Liver (tissue), 9 donors: ENCODE measurements around the gene RPGRIP1L. TPM values are rescaled to one million over a fixed set of nuclear protein-coding genes. Genes with fewer than 3 reads are reported as not detected.

Source experiments
- DNase-seq: peaks from one replicate; pipeline ENCODE4 v3.0.0-alpha.2; 2017; ENCODE audit warnings: low spot score
- H3K27ac ChIP-seq, 2 donors: one replicate each; pipeline ENCODE4 v1.7.0; 2013; ENCODE audit warnings: inconsistent platforms in 2 of 2, low read length in 2 of 2, control low read depth in 1 of 2, low read depth in 1 of 2, mild to moderate bottlenecking in 1 of 2
- H3K27me3 ChIP-seq, 4 donors: one replicate each; pipeline versions ENCODE4 v1.6.1 to v1.7.0; 2013; ENCODE audit warnings: low read length in 3 of 4, inconsistent platforms in 1 of 4, mild to moderate bottlenecking in 1 of 4, moderate library complexity in 1 of 4; ENCODE audit not compliant: control insufficient read depth in 4 of 4, insufficient read depth in 4 of 4
- H3K36me3 ChIP-seq, 4 donors: one replicate each; pipeline versions ENCODE4 v1.6.1 to v1.7.0; 2013; ENCODE audit warnings: low read length in 3 of 4, mild to moderate bottlenecking in 3 of 4, low read depth in 1 of 4, moderate library complexity in 1 of 4; ENCODE audit not compliant: control insufficient read depth in 4 of 4, insufficient read depth in 3 of 4
- H3K4me1 ChIP-seq, 4 donors: one replicate each; pipeline versions ENCODE4 v1.6.1 to v1.7.0; 2013; ENCODE audit warnings: low read length in 3 of 4, mild to moderate bottlenecking in 3 of 4, moderate library complexity in 1 of 4; ENCODE audit not compliant: control insufficient read depth in 4 of 4, insufficient read depth in 4 of 4
- H3K4me3 ChIP-seq, 3 donors: one replicate each; pipeline versions ENCODE4 v1.6.1 to v1.7.0; 2013; ENCODE audit warnings: low read length in 3 of 3, control low read depth in 1 of 3, low read depth in 1 of 3, mild to moderate bottlenecking in 1 of 3
- H3K9ac ChIP-seq, 2 donors: one replicate each; pipeline ENCODE4 v1.7.0; 2013; ENCODE audit warnings: low read length in 2 of 2, mild to moderate bottlenecking in 2 of 2, moderate library complexity in 2 of 2, control low read depth in 1 of 2, low read depth in 1 of 2
- H3K9me3 ChIP-seq, 4 donors: one replicate each; pipeline versions ENCODE4 v1.6.1 to v1.7.0; 2013; ENCODE audit warnings: low read length in 3 of 4; ENCODE audit not compliant: control insufficient read depth in 4 of 4
- ATF3 ChIP-seq: IDR thresholded peaks from 2 replicates; pipeline ENCODE4 v1.6.1; 2016; ENCODE audit warnings: antibody characterized with exemption
- CTCF ChIP-seq: fragments of 150-350 bp; IDR thresholded peaks from 2 replicates; pipeline ENCODE4 v1.5.1; 2017; ENCODE audit warnings: improper control_type of control experiment, low read depth, low read length; ENCODE audit not compliant: missing input control
- EGR1 ChIP-seq, 2 donors: IDR thresholded peaks; 2 replicates each; pipeline ENCODE4 v1.6.1; 2016 to 2018; ENCODE audit warnings: antibody characterized with exemption in 2 of 2, low read depth in 2 of 2
- FOXA1 ChIP-seq: IDR thresholded peaks from 2 replicates; pipeline ENCODE4 v1.6.1; 2016; ENCODE audit warnings: antibody characterized with exemption
- FOXA2 ChIP-seq: IDR thresholded peaks from 2 replicates; pipeline ENCODE4 v1.6.1; 2016; ENCODE audit warnings: antibody characterized with exemption
- GABPA ChIP-seq, 2 donors: IDR thresholded peaks in 1 of 2; conservative IDR thresholded peaks in 1 of 2; 2 replicates each; pipeline ENCODE4 v1.6.1; 2016; ENCODE audit warnings: antibody characterized with exemption in 2 of 2, mild to moderate bottlenecking in 1 of 2, moderate library complexity in 1 of 2
- HNF4A ChIP-seq, 2 donors: conservative IDR thresholded peaks; 2 replicates each; pipeline ENCODE4 v1.6.1; 2016; ENCODE audit warnings: antibody characterized with exemption in 2 of 2, mild to moderate bottlenecking in 2 of 2
- HNF4G ChIP-seq: IDR thresholded peaks from 2 replicates; pipeline ENCODE4 v1.6.1; 2016; ENCODE audit warnings: antibody characterized with exemption
- JUND ChIP-seq, 2 donors: IDR thresholded peaks; 2 replicates each; pipeline ENCODE4 v1.6.1; 2016; ENCODE audit warnings: antibody characterized with exemption in 2 of 2
- MAX ChIP-seq: IDR thresholded peaks from 2 replicates; pipeline ENCODE4 v1.6.1; 2016; ENCODE audit warnings: antibody characterized with exemption
- NR2F2 ChIP-seq: IDR thresholded peaks from 2 replicates; pipeline ENCODE4 v1.6.1; 2016; ENCODE audit warnings: antibody characterized with exemption
- RAD21 ChIP-seq, 2 donors: IDR thresholded peaks; 2 replicates each; pipeline ENCODE4 v1.6.1; 2016; ENCODE audit warnings: antibody characterized with exemption in 2 of 2, mild to moderate bottlenecking in 2 of 2
- REST ChIP-seq: IDR thresholded peaks from 2 replicates; pipeline ENCODE4 v1.6.1; 2016; ENCODE audit warnings: antibody characterized with exemption, mild to moderate bottlenecking
- RXRA ChIP-seq, 2 donors: IDR thresholded peaks; 2 replicates each; pipeline ENCODE4 v1.6.1; 2017 to 2018; ENCODE audit warnings: antibody characterized with exemption in 2 of 2, mild to moderate bottlenecking in 1 of 2
- SP1 ChIP-seq: IDR thresholded peaks from 2 replicates; pipeline ENCODE4 v1.6.1; 2018; ENCODE audit warnings: antibody characterized with exemption, mild to moderate bottlenecking
- TAF1 ChIP-seq: conservative IDR thresholded peaks from 2 replicates; pipeline ENCODE4 v1.6.1; 2016; ENCODE audit warnings: antibody characterized with exemption, mild to moderate bottlenecking
- YY1 ChIP-seq: IDR thresholded peaks from 2 replicates; pipeline ENCODE4 v1.6.1; 2016; ENCODE audit warnings: antibody characterized with exemption, mild to moderate bottlenecking
- ZBTB33 ChIP-seq: IDR thresholded peaks from 2 replicates; pipeline ENCODE4 v1.6.1; 2016; ENCODE audit warnings: antibody characterized with exemption
- WGBS: extraction: QIAGEN DNeasy Blood & Tissue Kit; methylation state at CpG from one replicate; pipeline ENCODE4 v1.1.7; 2013; 5-methylcytosine and 5-hydroxymethylcytosine counted together
- polyA plus RNA-seq, 2 donors: library from polyadenylated mRNA; stranded (reverse) in 1 of 2; unstranded in 1 of 2; fragments of 200-250 nt in 1 of 2; fragments of >200 nt in 1 of 2; fragmentation: Nextera tagmentation in 1 of 2; extraction: Ambion mirVana in 1 of 2; gene quantifications; one replicate each; pipeline versions ENCODE4 v1.2.1 to v1.2.3, GENCODE V29; 2013 to 2015
- total RNA-seq, 2 donors: library from RNA; depleted of rRNA; stranded (reverse); fragments of >200 nt; gene quantifications; one replicate each; pipeline ENCODE4 v1.2.3, GENCODE V29; 2014
- donor health status: healthy.
- donor health status: healthy.
- donor health status: healthy.
- donor health status: healthy.
- donor health status: healthy.

The RPGRIP1L gene
- total and polyA plus RNA-seq, 4 donors: 0.46 to 1.4 (median 0.89) TPM

GRCh38 chr16:53612003-53612402, 91.7 kb downstream of the RPGRIP1L start:
- Histone ChIP-seq H3K4me1 (no peaks in the 10 kb centered on the region), H3K27ac (no peak overlapping the region), H3K9me3 (no peaks in the 10 kb centered on the region), H3K36me3 (no peaks in the 10 kb centered on the region), H3K27me3 (no peaks in the 10 kb centered on the region), H3K9ac (no peak overlapping the region), H3K4me3 (no peak overlapping the region)
- 80% methylated on average over 3 of the region's 3 CpGs for WGBS
- no peak for DNase-seq
- no peak for TF ChIP-seq TAF1
- no peak for TF ChIP-seq CTCF
- TF ChIP-seq ATF3: no peak
- no peak for TF ChIP-seq ZBTB33
- no peak for TF ChIP-seq REST
- TF ChIP-seq YY1: no peak
- no peak for TF ChIP-seq SP1
- no peak for TF ChIP-seq HNF4G
- no peak for TF ChIP-seq EGR1 (IDR thresholded peaks at IDR 0.05; ENCODE audit: low read depth in 2 of 2)
- TF ChIP-seq GABPA (IDR thresholded peaks at IDR 0.05 in 1 of 2, conservative IDR thresholded peaks at IDR 0.05 in 1 of 2): no peak
- TF ChIP-seq NR2F2: no peak
- no peak for TF ChIP-seq FOXA1
- TF ChIP-seq HNF4A (conservative IDR thresholded peaks at IDR 0.05): no peak
- TF ChIP-seq RXRA (IDR thresholded peaks at IDR 0.05): no peak
- no peak for TF ChIP-seq JUND (IDR thresholded peaks at IDR 0.05)
- no peak for TF ChIP-seq FOXA2
- TF ChIP-seq MAX: no peak
- TF ChIP-seq RAD21 (IDR thresholded peaks at IDR 0.05): no peak
